ENCODE measurements around the gene RAB6B. TPM values are rescaled to one million over a fixed set of nuclear protein-coding genes. Genes with fewer than 3 reads are reported as not detected.

The RAB6B gene
- total and polyA plus RNA-seq, 2 of the 8 experiments (the other 6 are each of a cell fraction or from before 2014, with no cell fraction given), result 7.9 to 15.6 TPM

GRCh38 chr3:133868758-133869475, 26.8 kb downstream of the RAB6B start:
- H3K4me1 ChIP-seq (replicated peaks in 1 of 4; ENCODE audit: control insufficient read depth in 3 of 4, insufficient read depth in 4 of 4, low read length in 3 of 4), result peaks cover 0 to 3% (median 0%) of the 10 kb centered on the region in 4 experiments; a peak in 3 of 7 replicates
- H2BK120ac ChIP-seq (replicated peaks; ENCODE audit: low read depth, low read length), result no peak overlapping the region
- H3K4me3 ChIP-seq (ENCODE audit: extremely low read depth in 1 of 4, insufficient read depth in 2 of 4, low read depth in 3 of 4, low read length in 4 of 4), result no peak overlapping the region
- no peak for FAIRE-seq
- H3K9me3 ChIP-seq (ENCODE audit: insufficient read depth in 2 of 2, low read depth in 1 of 2, low read length in 1 of 2), result no peaks in the 10 kb centered on the region
- DNase-seq (ENCODE audit: low read depth in 1 of 2, low spot score in 2 of 2), result no peak
- ChIA-PET CTCF (ENCODE audit: partially characterized antibody) (interaction anchor here (0.7 to 1.5 kb wide), 5 partner anchors 10 to 51 kb away, joined by 3 to 6 read pairs (median 3); no protein-coding TSS in a partner anchor), POLR2A (ENCODE audit: partially characterized antibody) (interaction anchor here (1.7 kb wide), 1 partner anchor 25 kb away, joined by 3 read pairs; no protein-coding TSS in a partner anchor)
- H2BK15ac ChIP-seq (ENCODE audit: low read length), result no peak overlapping the region
- H3K79me2 ChIP-seq (ENCODE audit: control insufficient read depth in 1 of 2, insufficient read depth in 2 of 2, low read length in 2 of 2), result no peaks in the 10 kb centered on the region
- H3K36me3 ChIP-seq (ENCODE audit: control insufficient read depth in 2 of 4, insufficient read depth in 4 of 4, low read length in 3 of 4), result no peaks in the 10 kb centered on the region
- H4K20me1 ChIP-seq (replicated peaks in 1 of 2; ENCODE audit: control insufficient read depth in 1 of 2, insufficient read depth in 2 of 2, low read length in 2 of 2), result no peaks in the 10 kb centered on the region
- H3K27me3 ChIP-seq (replicated peaks in 1 of 4; ENCODE audit: control insufficient read depth in 3 of 4, extremely low read depth in 1 of 4, insufficient read depth in 3 of 4, low read length in 3 of 4), result no peaks in the 10 kb centered on the region
- H3K56ac ChIP-seq (replicated peaks; ENCODE audit: insufficient read length, low read depth, low read length), result no peak overlapping the region
- 0 out of 2 replicates have a peak overlapping the region, but pooled peaks have one; percentile 65 for H2AK5ac ChIP-seq (ENCODE audit: low read depth, low read length)
- H2BK12ac ChIP-seq (ENCODE audit: low read depth, low read length), result no peak overlapping the region
- H3K27ac ChIP-seq (ENCODE audit: low read depth, low read length), result no peak overlapping the region
- no peak overlapping the region for H3K4me2 ChIP-seq (ENCODE audit: insufficient read depth in 1 of 2, low read depth in 2 of 2, low read length in 2 of 2)
- H4K91ac ChIP-seq (replicated peaks; ENCODE audit: insufficient read length, low read length), result no peak overlapping the region
- H2BK20ac ChIP-seq (ENCODE audit: low read length), result no peak overlapping the region
- H3K9ac ChIP-seq (replicated peaks in 1 of 4; ENCODE audit: extremely low read depth in 1 of 4, low read depth in 3 of 4, low read length in 3 of 4), result no peak overlapping the region
- no peak overlapping the region for H3K18ac ChIP-seq (ENCODE audit: extremely low read depth, low read length)
- H2AFZ ChIP-seq (ENCODE audit: low read length), result no peak overlapping the region
- no peak overlapping the region for H3K4ac ChIP-seq (replicated peaks; ENCODE audit: insufficient read length, low read depth, low read length)
- H3K23ac ChIP-seq (ENCODE audit: insufficient read length), result no peak overlapping the region
- no peak overlapping the region for H4K5ac ChIP-seq (ENCODE audit: insufficient read length, low read depth, low read length)
- H2BK5ac ChIP-seq (ENCODE audit: low read depth, low read length), result no peak overlapping the region
- TF ChIP-seq NANOG (IDR thresholded peaks at IDR 0.05; ENCODE audit: insufficient read depth, low read depth, low read length, poor library complexity, severe bottlenecking) (no peak), YY1 (IDR thresholded peaks at IDR 0.05; ENCODE audit: low read depth, low read length) (no peak), JUN (IDR thresholded peaks at IDR 0.05; ENCODE audit: low read depth, low read length) (no peak), HDAC2 (IDR thresholded peaks at IDR 0.05; ENCODE audit: borderline replicate concordance in 1 of 2, low read depth in 2 of 2, low read length in 2 of 2) (no peak), CBX8 (IDR thresholded peaks at IDR 0.05; ENCODE audit: borderline replicate concordance, low read depth, low read length) (no peak)
- no peak overlapping the region; the same call in 1 of the 2 replicates for H4K8ac ChIP-seq (ENCODE audit: extremely low read depth, insufficient read depth, low read length)
- 83% methylated on average over 7 of the region's 7 CpGs; no CpG with 5 or more reads in 1 of the 2 experiments for WGBS, 2 experiments (ENCODE audit: extremely low coverage in 1 of 2, insufficient coverage in 1 of 2, insufficient read length in 1 of 2, insufficient replicate concordance in 2 of 2, low coverage in 1 of 2, low lambda C conversion rate in 2 of 2, missing lambda C conversion rate in 1 of 2)
- H3K14ac ChIP-seq (ENCODE audit: insufficient read length), result no peak overlapping the region
- H3K23me2 ChIP-seq (ENCODE audit: low read depth, low read length), result no peaks in the 10 kb centered on the region
- no peaks in the 10 kb centered on the region for H3K79me1 ChIP-seq (ENCODE audit: low read depth, low read length)

All from H1 (cell line).